GM19043 (cell line): ENCODE results near the gene ANTXR1.

Experiments used
- ATAC-seq: cut with Tn5 transposase; IDR thresholded peaks from one replicate; pipeline ENCODE4 v1.9.1; 2021; ENCODE audit warnings: low read depth; ENCODE audit not compliant: unreplicated experiment

Gene ANTXR1

DNA sequence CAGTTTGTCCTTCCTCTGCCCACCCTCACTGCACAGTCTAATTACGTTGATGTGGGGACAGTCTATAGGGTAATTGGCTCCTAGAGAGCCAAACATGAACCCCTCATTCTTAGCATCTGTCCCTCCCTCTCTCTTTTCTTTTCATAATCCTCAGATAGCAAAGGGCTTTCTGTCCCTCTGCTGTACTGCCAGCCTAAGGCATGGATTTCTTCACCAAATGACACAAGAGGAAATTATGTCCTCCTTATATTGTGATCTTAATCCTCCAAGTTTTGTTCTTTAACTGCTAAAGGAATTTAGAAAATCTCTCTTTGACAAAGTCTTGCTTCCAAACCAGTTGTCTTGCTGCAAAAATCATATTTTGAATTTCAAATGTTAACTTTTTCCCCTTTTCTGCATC, 18.5 kb downstream of the ANTXR1 start:
- no peak for ATAC-seq

DNA sequence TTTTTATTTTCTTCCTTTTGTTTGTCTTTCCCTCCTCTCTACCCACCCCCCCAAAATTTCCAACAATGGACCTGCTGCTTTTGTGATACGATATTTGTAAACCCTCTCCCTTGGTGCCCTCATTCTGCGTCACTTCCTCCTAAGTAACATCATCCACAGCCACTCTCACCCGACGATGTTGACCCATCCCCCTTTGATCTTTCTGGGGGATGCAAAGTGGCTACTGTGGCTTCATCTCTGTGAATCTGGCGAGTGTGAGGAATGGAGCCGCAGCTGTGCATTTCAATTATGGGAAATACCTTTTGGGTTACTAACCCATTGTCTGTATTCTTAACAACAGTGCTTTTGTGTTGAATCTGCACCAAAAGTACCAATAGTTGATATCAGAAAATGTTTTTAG, 19.4 kb downstream of the ANTXR1 start:
- no peak for ATAC-seq

GRCh38 chr2:69033461-69034095, 20.6 kb downstream of the ANTXR1 start:
- no peak for ATAC-seq

GRCh38 chr2:69034122-69034521, 21.1 kb downstream of the ANTXR1 start:
- no peak for ATAC-seq

DNA sequence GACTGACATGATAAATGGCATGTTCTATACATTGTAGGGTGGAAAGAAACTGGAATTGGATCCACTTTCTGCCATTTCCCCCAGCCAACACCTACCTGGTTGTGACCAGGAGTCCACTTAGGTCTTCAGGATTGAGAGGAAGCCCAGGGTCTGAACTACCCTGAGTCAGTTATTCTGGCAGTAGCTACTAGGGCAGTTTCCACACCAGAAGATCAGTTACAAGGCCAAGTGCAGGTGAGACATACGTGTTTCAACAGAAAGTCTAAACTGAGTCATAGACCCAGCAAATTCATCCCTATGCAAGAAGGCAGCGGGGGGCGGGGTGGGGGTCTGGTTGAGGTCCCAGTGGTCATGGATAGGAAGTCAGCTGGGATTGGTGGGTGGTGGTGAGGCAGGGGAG, 21.9 kb downstream of the ANTXR1 start:
- ATAC-seq: no peak

- no peak for ATAC-seq
Observed at GRCh38 chr2:69036926-69037325, 23.9 kb downstream of the ANTXR1 start.

- ATAC-seq: no peak
Observed at GRCh38 chr2:69041214-69041613, 28.2 kb downstream of the ANTXR1 start.

GRCh38 chr2:69043736-69044400, 30.9 kb downstream of the ANTXR1 start:
- no peak for ATAC-seq

DNA sequence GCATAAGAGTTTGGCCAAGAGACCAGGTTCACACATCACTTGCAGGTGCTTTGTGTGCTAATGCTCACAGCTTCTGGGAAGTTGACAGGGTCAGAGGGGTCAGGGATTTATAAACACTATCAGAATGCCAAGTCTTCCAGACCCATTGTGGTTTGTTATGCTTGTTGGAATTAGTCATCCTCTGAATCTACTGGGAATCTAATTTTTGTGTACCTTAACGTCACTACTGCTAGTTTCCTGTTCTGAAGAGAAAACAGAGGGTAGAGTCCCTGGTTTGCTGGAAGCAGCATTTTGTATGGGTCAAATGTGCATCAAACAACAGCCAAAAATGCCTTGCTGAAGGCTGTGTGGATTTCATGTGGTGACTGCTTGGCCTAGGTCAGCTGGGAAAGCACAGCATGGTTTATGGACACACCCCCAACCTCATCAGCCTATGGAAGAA, 33.3 kb downstream of the ANTXR1 start:
- ATAC-seq: no peak

DNA sequence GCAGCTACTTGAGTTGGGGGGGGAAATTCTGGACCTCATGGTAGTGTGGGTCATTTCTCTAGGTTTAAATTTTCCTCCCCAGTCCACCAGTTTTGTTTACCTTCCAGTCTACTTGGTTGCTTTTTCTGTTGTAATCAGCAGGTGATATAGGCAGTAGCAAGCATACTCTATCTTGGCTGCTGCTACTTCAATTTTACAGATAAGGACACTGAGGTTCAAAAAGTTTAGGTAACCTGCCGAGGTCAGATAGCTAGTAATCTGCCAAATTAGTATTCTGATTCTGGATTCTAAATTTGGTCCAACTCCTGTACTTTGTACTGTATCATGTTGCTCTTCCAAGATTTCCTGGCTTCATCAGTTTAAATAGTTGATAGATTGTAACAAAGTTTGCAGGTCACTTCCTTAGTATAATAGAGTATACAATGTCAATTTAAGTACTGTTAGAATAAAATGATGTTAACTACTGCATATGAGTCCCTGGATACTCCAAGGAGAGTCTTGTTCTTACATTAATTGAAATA, 34.7 kb downstream of the ANTXR1 start:
- ATAC-seq: no peak

- no peak for ATAC-seq
Observed at GRCh38 chr2:69050802-69051201, 37.8 kb downstream of the ANTXR1 start.

GRCh38 chr2:69053416-69053965, 40.5 kb downstream of the ANTXR1 start:
- ATAC-seq: no peak

GRCh38 chr2:69054431-69054830, 41.5 kb downstream of the ANTXR1 start:
- ATAC-seq: peak; percentile 75

- ATAC-seq: no peak
Observed at GRCh38 chr2:69055688-69056470, 42.9 kb downstream of the ANTXR1 start.

DNA sequence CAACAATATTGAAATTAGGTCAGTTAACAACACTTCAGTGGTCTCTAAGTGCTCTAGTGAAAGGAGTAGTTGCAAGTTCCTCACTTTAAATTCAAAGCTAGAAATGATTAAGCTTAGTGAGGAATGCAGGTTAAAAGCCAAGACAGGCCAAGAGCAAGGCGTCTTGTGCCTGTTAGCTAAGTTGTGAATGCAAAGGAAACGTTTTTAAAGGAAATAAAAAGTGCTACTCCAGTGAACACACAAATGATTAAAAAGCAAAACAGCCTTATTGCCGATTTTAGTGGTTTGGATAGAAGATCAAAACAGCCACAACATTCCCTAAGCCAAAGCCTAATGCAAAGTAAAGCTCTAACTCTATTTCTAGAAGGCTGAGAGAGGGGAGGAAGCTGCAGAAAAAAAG, 44.7 kb downstream of the ANTXR1 start:
- no peak for ATAC-seq

DNA sequence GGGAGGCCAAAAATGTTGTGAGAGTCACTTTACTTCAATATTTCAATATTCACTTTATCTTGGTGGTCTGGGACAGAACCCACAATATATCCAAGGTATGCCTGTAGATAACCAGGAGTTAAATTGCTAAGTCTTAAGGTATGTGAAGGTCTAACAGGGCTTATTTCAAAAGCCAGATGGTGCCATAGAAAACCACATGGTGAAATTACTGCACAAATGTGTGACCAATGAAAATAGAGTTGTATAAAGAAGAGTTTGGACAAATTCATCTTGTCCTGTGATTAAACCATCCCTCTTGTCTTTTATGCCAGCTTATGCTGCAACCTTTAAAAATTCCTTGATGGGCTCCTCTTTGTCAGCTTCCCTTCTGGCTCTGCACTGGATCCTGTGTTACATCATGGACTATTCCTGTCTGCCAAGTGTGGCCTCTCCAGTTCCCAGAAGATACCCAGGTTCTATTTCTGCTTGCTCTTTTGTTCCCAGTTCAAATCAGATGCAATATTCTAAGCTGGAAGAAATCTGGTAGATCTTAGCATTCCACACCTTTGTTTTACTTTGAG, 46.8 kb downstream of the ANTXR1 start:
- ATAC-seq: no peak

DNA sequence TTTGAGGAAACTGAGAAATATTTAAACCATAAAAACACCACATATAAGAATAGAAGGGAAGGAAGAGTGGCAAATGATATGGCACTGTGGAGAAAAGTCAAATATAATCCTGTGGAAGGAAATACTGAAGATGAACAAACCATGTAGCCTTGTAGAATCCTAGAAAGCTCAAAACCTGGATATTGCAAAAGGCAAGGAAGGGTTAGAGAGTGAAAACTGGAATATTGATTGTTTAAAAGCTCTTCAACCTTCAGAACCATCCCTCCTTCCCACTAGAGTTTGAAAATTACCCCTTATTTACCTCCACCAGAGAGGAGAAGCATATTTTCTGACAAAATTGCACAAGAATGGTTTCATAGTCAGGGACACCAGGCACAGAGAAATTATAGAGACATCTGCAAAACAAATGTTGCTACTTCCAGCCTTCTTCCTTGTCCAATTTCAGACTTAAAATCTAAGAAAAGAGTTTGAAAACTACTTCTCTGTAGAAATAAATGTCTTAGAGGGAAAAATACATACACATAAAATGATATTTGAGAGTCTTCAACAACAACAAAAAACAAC, 48.0 kb downstream of the ANTXR1 start:
- no peak for ATAC-seq

DNA sequence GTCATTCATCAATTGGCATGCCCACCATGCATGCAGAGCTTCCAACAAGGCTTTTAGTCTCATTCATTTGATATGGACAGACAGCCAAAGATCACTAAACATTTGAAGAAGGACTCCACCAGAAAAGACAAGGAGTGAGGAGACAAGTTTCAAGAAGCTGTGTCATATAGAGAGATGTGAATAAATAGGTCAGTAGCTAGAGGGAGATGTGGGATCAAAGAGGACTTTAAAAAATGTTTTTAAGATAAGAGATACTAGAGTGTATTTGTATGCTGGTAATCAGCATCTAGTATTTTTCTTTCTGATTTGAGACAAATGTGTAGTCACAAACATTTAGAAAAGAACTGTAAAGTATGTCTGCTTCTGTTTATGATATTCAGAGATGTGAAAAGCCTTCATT, 48.5 kb downstream of the ANTXR1 start:
- no peak for ATAC-seq

GRCh38 chr2:69062307-69062962, 49.5 kb downstream of the ANTXR1 start:
- no peak for ATAC-seq

DNA sequence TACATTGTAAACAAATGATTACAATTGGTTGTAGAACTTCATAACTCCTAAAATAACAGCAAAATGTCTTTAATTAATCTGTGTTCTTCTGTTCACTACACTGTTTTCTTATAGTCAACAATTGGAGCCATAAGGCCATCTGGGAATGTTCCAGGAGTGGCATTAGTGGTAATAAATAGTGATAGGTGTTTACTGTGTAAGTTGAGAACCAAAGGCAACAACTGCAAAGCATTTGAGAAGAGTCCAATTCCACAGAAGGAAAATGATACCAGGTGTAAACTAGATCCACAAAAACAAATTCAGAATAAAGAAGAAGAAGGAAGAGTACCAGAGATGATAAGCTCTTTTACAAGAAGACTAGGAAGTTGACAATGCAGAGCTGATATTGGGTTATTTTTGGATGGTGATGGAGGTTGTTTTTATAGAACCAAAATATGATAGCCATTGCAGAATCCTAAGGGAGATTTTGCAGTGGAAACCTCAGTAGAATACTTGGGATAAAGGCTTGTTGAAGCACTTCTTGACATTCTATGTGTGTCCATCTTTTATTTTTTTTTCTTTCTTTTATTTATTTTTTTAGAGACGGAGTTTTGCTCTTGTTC, 52.9 kb downstream of the ANTXR1 start:
- no peak for ATAC-seq
